Anterior cingulate cortex (tissue), 58 donors: ENCODE data around the gene NCKAP5L.
"Not testable (repeated sequence)": the region's sequence is repeated elsewhere in the genome, so short reads cannot be mapped to it uniquely, and the experiment has no call there.

ENCODE experiments used
- DNase-seq, 58 donors: peaks; one replicate each; lab custom pipeline; 2025; lab: John Stamatoyannopoulos, UW

Gene NCKAP5L

GRCh38 chr12:49784756-49785409, 43.3 kb downstream of the NCKAP5L start:
- no peak for DNase-seq

- no peak for DNase-seq
Measured at GRCh38 chr12:49783917-49784676, 44.1 kb downstream of the NCKAP5L start.

GRCh38 chr12:49780914-49781313, 47.3 kb downstream of the NCKAP5L start:
- DNase-seq: not testable (repeated sequence)

- DNase-seq: no peak
Measured at GRCh38 chr12:49779581-49779980, 48.6 kb downstream of the NCKAP5L start.

GRCh38 chr12:49777800-49778748, 50.1 kb downstream of the NCKAP5L start:
- peak in 9 of 58 donors; percentile 3 to 32 (median 19) for DNase-seq

GRCh38 chr12:49777341-49777740, 50.9 kb downstream of the NCKAP5L start:
- DNase-seq: no peak

- DNase-seq: no peak
Measured at GRCh38 chr12:49776858-49777257, 51.4 kb downstream of the NCKAP5L start.

- peak in 53 of 58 donors; percentile 5 to 78 (median 41) for DNase-seq
Measured at GRCh38 chr12:49776413-49776812, 51.8 kb downstream of the NCKAP5L start.

GRCh38 chr12:49773102-49773501, 55.1 kb downstream of the NCKAP5L start:
- not testable (repeated sequence) for DNase-seq

GRCh38 chr12:49767333-49767732, 60.9 kb downstream of the NCKAP5L start:
- DNase-seq: no peak

GRCh38 chr12:49766115-49766455, 62.1 kb downstream of the NCKAP5L start:
- no peak for DNase-seq

GRCh38 chr12:49764126-49764525, 64.1 kb downstream of the NCKAP5L start:
- DNase-seq: no peak

- peak in 44 of 58 donors; percentile 2 to 65 (median 18) for DNase-seq
Measured at GRCh38 chr12:49763006-49763591, 65.1 kb downstream of the NCKAP5L start.

- DNase-seq: no peak
Measured at GRCh38 chr12:49762468-49762847, 65.8 kb downstream of the NCKAP5L start.

GRCh38 chr12:49761677-49762467, 66.3 kb downstream of the NCKAP5L start:
- DNase-seq: no peak

GRCh38 chr12:49750996-49751393, 77.2 kb downstream of the NCKAP5L start:
- no peak for DNase-seq

- DNase-seq: no peak
Measured at GRCh38 chr12:49750027-49750995, 77.9 kb downstream of the NCKAP5L start.

GRCh38 chr12:49748800-49749199, 79.4 kb downstream of the NCKAP5L start:
- DNase-seq: no peak

- DNase-seq: no peak
Measured at GRCh38 chr12:49748306-49748705, 79.9 kb downstream of the NCKAP5L start.
